Endothelial cell of umbilical vein (primary cell): ENCODE measurements around the gene PAPPA2. TPM values are rescaled to one million over a fixed set of nuclear protein-coding genes. Genes with fewer than 3 reads are reported as not detected.

Experiments used
- BruUV-seq: library from RNA; stranded (reverse); fragments of 400-500 nt; replicated peaks from 2 replicates; lab custom pipeline; 2021; lab: Mats Ljungman, UMichigan
- CTCF ChIA-PET: fragments of 300-600, 350-600 bp; sonication (Branson Sonifier 250); formaldehyde crosslinking; loops from one replicate; lab custom pipeline; 2021; ENCODE audit warnings: antibody characterized with exemption, inconsistent platforms; lab: Charles Lee
- POLR2A ChIA-PET: fragments of 300-600, 350-600 bp; sonication (Branson Sonifier 250); formaldehyde crosslinking; loops from one replicate; lab custom pipeline; 2021; ENCODE audit warnings: antibody characterized with exemption, inconsistent platforms; lab: Charles Lee
- DNase-seq: peaks from one replicate; pipeline ENCODE4 v3.0.0-alpha.2; 2011; ENCODE audit warnings: low read depth, low spot score
- FAIRE-seq: peaks from 2 replicates; lab custom pipeline; 2011; peaks lifted over from hg19 to GRCh38; lab: Jason Lieb, UNC
- H2AFZ ChIP-seq: 2 replicates; pipeline ENCODE4 v1.6.0; 2012; ENCODE audit warnings: low read depth, low read length, control low read depth, inconsistent platforms
- H3K27ac ChIP-seq: 2 replicates; pipeline ENCODE4 v1.5.1; 2011; ENCODE audit warnings: low read depth, mild to moderate bottlenecking, control low read depth, low read length, moderate library complexity; ENCODE audit not compliant: insufficient read depth
- H3K27me3 ChIP-seq, 2 experiments: 2 replicates each; pipeline versions ENCODE4 v1.6.0 to v1.6.1; 2011; ENCODE audit warnings: low read length in 2 of 2, mixed read lengths in 1 of 2; ENCODE audit not compliant: control insufficient read depth in 2 of 2, insufficient read depth in 2 of 2
- H3K36me3 ChIP-seq, 2 experiments: 2 replicates in 1 of 2; 3 replicates in 1 of 2; pipeline ENCODE4 v1.5.1; 2011; ENCODE audit warnings: low read length in 2 of 2, mild to moderate bottlenecking in 1 of 2, moderate library complexity in 1 of 2; ENCODE audit not compliant: control insufficient read depth in 2 of 2, insufficient read depth in 2 of 2; ENCODE audit errors: extremely low read depth in 1 of 2
- H3K4me1 ChIP-seq: 3 replicates; pipeline ENCODE4 v1.5.1; 2011; ENCODE audit warnings: mild to moderate bottlenecking, low read length; ENCODE audit not compliant: control insufficient read depth, insufficient read depth; ENCODE audit errors: extremely low read depth
- H3K4me2 ChIP-seq: 2 replicates; pipeline ENCODE4 v1.6.1; 2011; ENCODE audit warnings: low read length, control low read depth, mixed read lengths; ENCODE audit not compliant: insufficient read depth
- H3K4me3 ChIP-seq, 3 experiments: fragments of 200-600 bp in 1 of 3; sonication (generic), shearing (Covaris generic) in 1 of 3; replicated peaks in 1 of 3; 2 replicates each; pipeline ENCODE4 v1.5.1; 2011 to 2016; ENCODE audit warnings: control low read depth in 3 of 3, low read length in 3 of 3, mild to moderate bottlenecking in 2 of 3, inconsistent platforms in 1 of 3, low read depth in 1 of 3, moderate library complexity in 1 of 3; ENCODE audit not compliant: insufficient read depth in 1 of 3
- H3K79me2 ChIP-seq: 2 replicates; pipeline ENCODE4 v1.6.0; 2012; ENCODE audit warnings: low read length, inconsistent platforms; ENCODE audit not compliant: control insufficient read depth, insufficient read depth
- H3K9ac ChIP-seq: replicated peaks from 2 replicates; pipeline ENCODE3; 2011; ENCODE audit warnings: low read length, control low read depth; ENCODE audit not compliant: insufficient read depth; ENCODE audit errors: extremely low read depth
- H3K9me1 ChIP-seq: replicated peaks from 3 replicates; pipeline ENCODE4 v1.6.0; 2011; ENCODE audit warnings: mild to moderate bottlenecking, low read length; ENCODE audit not compliant: control insufficient read depth, insufficient read depth; ENCODE audit errors: extremely low read depth
- H3K9me3 ChIP-seq: replicated peaks from 2 replicates; pipeline ENCODE4 v1.5.1; 2012; ENCODE audit warnings: low read length, inconsistent platforms; ENCODE audit not compliant: control insufficient read depth, insufficient read depth
- H4K20me1 ChIP-seq: replicated peaks from 2 replicates; pipeline ENCODE3; 2011; ENCODE audit warnings: mild to moderate bottlenecking, low read length; ENCODE audit not compliant: control insufficient read depth, insufficient read depth; ENCODE audit errors: extremely low read depth
- EZH2 ChIP-seq: IDR thresholded peaks from 2 replicates; pipeline ENCODE4 v1.6.1; 2012; ENCODE audit warnings: borderline replicate concordance, low read depth, mild to moderate bottlenecking, moderate library complexity, low read length, inconsistent platforms; ENCODE audit not compliant: severe bottlenecking
- FOS ChIP-seq: IDR thresholded peaks from 2 replicates; pipeline ENCODE4 v1.6.1; 2011; ENCODE audit warnings: mild to moderate bottlenecking, low read length, moderate library complexity, borderline replicate concordance; ENCODE audit not compliant: insufficient read depth
- GATA2 ChIP-seq: IDR thresholded peaks from 2 replicates; pipeline ENCODE4 v1.7.0; 2011; ENCODE audit warnings: low read depth, mild to moderate bottlenecking, moderate library complexity, mixed read lengths, low read length; ENCODE audit not compliant: insufficient read length, insufficient read depth
- JUN ChIP-seq: IDR thresholded peaks from 2 replicates; pipeline ENCODE4 v1.6.1; 2011; ENCODE audit warnings: borderline replicate concordance, low read depth; ENCODE audit not compliant: insufficient read length, insufficient read depth
- MAX ChIP-seq: IDR thresholded peaks from 2 replicates; pipeline ENCODE4 v1.6.1; 2011; ENCODE audit not compliant: insufficient read depth, insufficient read length
- MYC ChIP-seq: IDR thresholded peaks from one replicate; pipeline ENCODE4 v1.6.1; 2011; ENCODE audit warnings: mild to moderate bottlenecking, low read depth, low read length
- POLR2A ChIP-seq: IDR thresholded peaks from 2 replicates; pipeline ENCODE4 v1.6.1; 2012; ENCODE audit warnings: low read depth, mild to moderate bottlenecking, control low read depth, low read length
- POLR2AphosphoS5 ChIP-seq: IDR thresholded peaks from 2 replicates; pipeline ENCODE4 v1.6.1; 2012; ENCODE audit warnings: low read depth, mild to moderate bottlenecking, control low read depth, low read length, moderate library complexity; ENCODE audit not compliant: insufficient read depth
- dilution Hi-C: fragments of 300-500 bp; cut with MboI; formaldehyde crosslinking; loops from one replicate; pipeline ENCODE4 v1.15.0; 2019; ENCODE audit warnings: low sequenced_read_pairs; ENCODE audit not compliant: extremely low pct_ligation_motif_present
- intact Hi-C: fragments of 100-400 bp; cut with micrococcal nuclease; formaldehyde crosslinking; loops from one replicate; pipeline ENCODE4 v1.10.0; 2022
- polyA plus RNA-seq, 4 experiments: library from polyadenylated mRNA; depleted of rRNA in 3 of 4; stranded (reverse) in 3 of 4; unstranded in 1 of 4; fragments of >200 nt; gene quantifications; 2 replicates each; pipeline versions ENCODE4 v1.2.1 to v1.2.3, GENCODE V29; 2011 to 2012; ENCODE audit warnings: missing spikeins in 1 of 4
- total RNA-seq: library from RNA; stranded (reverse); gene quantifications from 2 replicates; pipeline ENCODE4 v1.2.3, GENCODE V29; 2021
- TF ChIP-seq, protein P1 (sequence below), 2 donors: IDR thresholded peaks; 1 replicate in 1 of 2; 2 replicates in 1 of 2; pipeline ENCODE4 v1.5.1; 2011; ENCODE audit warnings: low read length in 2 of 2, mild to moderate bottlenecking in 2 of 2, moderate library complexity in 2 of 2, control low read depth in 1 of 2, inconsistent platforms in 1 of 2, low read depth in 1 of 2; ENCODE audit not compliant: insufficient read depth in 1 of 2; ENCODE audit errors: extremely low read depth in 1 of 2

Gene PAPPA2
- total and polyA plus RNA-seq, 2 donors (not counting 3 experiments of a cell fraction or from before 2014, with no cell fraction given), result not detected

GRCh38 chr1:176521211-176521610, 58.2 kb downstream of the PAPPA2 start:
- Histone ChIP-seq H2AFZ (no peak overlapping the region), H3K4me2 (no peak overlapping the region), H3K36me3 (no peaks in the 10 kb centered on the region), H3K27me3 (no peaks in the 10 kb centered on the region), H3K9me3 (peaks cover 1% of the 10 kb centered on the region), H3K27ac (no peak overlapping the region), H3K4me1 (no peaks in the 10 kb centered on the region), H4K20me1 (no peaks in the 10 kb centered on the region), H3K4me3 (no peak overlapping the region), H3K79me2 (no peaks in the 10 kb centered on the region), H3K9ac (no peak overlapping the region), H3K9me1 (no peaks in the 10 kb centered on the region)
- DNase-seq (no peak), FAIRE-seq (no peak)
- dilution Hi-C loops, result no loop called here
- BruUV-seq, result no TSS peak
- POLR2A ChIA-PET, result no interaction called here
- TF ChIP-seq GATA2 (no peak), JUN (no peak), FOS (no peak), POLR2AphosphoS5 (no peak), EZH2 (no peak), MAX (no peak), POLR2A (no peak), MYC (no peak)
- TF ChIP-seq, protein P1, sequence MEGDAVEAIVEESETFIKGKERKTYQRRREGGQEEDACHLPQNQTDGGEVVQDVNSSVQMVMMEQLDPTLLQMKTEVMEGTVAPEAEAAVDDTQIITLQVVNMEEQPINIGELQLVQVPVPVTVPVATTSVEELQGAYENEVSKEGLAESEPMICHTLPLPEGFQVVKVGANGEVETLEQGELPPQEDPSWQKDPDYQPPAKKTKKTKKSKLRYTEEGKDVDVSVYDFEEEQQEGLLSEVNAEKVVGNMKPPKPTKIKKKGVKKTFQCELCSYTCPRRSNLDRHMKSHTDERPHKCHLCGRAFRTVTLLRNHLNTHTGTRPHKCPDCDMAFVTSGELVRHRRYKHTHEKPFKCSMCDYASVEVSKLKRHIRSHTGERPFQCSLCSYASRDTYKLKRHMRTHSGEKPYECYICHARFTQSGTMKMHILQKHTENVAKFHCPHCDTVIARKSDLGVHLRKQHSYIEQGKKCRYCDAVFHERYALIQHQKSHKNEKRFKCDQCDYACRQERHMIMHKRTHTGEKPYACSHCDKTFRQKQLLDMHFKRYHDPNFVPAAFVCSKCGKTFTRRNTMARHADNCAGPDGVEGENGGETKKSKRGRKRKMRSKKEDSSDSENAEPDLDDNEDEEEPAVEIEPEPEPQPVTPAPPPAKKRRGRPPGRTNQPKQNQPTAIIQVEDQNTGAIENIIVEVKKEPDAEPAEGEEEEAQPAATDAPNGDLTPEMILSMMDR (IDR thresholded peaks at IDR 0.05; ENCODE audit: extremely low read depth in 1 of 2, insufficient read depth in 1 of 2, low read depth in 1 of 2, low read length in 2 of 2), result no peak
- intact Hi-C loops, result no loop called here
- CTCF ChIA-PET, result no interaction called here
